ENCODE results near the gene RPN2.

DNA sequence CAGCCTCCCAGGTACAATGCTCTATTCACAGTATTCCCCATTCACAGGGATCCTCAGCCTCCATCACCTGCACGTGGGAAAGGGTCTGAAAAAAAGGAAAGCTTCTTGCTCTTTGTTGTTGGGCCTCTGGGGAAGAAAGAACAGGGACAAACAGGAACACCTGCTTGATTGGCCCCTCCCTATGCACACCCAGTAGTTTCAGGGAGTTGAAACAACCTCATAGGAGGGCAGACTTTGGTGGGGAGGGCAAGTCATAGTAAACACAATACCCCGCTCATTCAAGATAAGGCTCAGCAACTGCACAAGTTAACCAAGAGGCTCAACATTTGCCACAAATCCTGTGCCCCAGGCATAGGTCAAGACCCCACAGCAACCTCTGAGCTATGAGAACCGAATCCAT lies 80.7 kb downstream of the RPN2 start:
- TF ChIP-seq, protein P1, sequence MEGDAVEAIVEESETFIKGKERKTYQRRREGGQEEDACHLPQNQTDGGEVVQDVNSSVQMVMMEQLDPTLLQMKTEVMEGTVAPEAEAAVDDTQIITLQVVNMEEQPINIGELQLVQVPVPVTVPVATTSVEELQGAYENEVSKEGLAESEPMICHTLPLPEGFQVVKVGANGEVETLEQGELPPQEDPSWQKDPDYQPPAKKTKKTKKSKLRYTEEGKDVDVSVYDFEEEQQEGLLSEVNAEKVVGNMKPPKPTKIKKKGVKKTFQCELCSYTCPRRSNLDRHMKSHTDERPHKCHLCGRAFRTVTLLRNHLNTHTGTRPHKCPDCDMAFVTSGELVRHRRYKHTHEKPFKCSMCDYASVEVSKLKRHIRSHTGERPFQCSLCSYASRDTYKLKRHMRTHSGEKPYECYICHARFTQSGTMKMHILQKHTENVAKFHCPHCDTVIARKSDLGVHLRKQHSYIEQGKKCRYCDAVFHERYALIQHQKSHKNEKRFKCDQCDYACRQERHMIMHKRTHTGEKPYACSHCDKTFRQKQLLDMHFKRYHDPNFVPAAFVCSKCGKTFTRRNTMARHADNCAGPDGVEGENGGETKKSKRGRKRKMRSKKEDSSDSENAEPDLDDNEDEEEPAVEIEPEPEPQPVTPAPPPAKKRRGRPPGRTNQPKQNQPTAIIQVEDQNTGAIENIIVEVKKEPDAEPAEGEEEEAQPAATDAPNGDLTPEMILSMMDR (IDR thresholded peaks at IDR 0.05; ENCODE audit: insufficient read depth, low read length, poor library complexity, severe bottlenecking), result no peak
- TF ChIP-seq EZH2phosphoT487 (conservative IDR thresholded peaks at IDR 0.05; ENCODE audit: low read length), result no peak

Measured in SU-DHL-6 (cell line).